SKM-1 treated with dmso at 0.1 percent for 144 hours (cell line): ENCODE measurements around the gene XYLT1.

Source experiments
- DNase-seq: peaks from one replicate; lab custom pipeline; 2025; ENCODE audit not compliant: unreplicated experiment; lab: John Stamatoyannopoulos, UW

XYLT1 gene

DNA sequence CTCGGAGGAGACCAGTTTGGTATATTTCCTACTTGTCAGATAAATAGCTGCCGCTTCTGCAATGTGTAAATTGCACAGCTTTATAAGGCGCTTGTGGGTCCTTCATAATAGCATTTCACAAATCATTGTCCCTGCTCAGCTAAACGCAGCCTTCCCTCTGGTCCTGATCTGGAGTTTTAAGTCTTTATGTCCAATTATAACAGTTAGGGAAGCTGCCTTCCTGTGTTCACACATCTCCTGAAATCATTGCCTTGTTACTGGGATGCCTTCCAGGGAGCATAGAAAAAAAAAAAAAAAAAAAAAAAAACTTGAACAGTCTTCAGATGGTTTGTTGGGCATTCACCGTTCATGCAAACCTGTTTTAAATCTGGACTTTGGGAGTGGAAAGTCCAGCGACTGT is 342.0 kb downstream of the XYLT1 start:
- DNase-seq, result no peak

DNA sequence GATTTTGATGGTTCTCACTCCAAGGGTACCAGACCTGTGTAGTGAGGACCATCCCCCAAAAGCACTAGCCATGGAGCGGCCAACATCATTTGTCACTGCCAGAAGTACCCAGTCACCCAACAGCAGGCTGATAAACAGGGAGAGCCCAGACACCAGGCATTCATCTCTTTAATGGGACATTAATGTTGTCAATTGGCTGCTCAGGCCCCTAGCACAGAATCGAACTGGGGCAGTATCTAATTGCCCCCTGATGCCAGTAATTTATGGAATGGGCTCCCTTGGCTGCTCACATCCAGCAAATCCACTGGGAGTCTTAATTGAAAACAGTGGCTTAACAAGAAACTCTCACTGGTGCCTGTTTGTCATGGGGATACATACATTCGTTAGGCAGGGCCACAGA is 344.6 kb downstream of the XYLT1 start:
- no peak for DNase-seq

DNA sequence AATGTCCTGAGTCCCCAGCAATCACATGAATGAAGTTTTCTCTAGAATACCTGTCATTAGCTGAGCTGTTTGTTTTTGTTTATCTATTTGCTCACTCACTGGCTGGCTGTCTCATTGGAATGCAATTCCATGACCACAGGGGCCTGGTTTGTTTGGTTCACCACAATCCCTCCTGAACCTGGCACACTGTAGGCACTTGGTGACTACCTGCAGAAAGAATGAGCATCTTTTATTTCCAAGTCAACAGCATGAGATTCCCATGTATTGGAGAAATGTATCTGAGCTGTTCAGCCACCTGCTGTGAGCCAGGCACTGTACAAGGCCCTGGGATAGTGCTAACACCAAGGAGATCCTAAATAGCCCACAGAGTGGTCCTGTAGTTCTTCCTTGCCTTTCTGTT is 345.1 kb downstream of the XYLT1 start:
- DNase-seq, result no peak

DNA sequence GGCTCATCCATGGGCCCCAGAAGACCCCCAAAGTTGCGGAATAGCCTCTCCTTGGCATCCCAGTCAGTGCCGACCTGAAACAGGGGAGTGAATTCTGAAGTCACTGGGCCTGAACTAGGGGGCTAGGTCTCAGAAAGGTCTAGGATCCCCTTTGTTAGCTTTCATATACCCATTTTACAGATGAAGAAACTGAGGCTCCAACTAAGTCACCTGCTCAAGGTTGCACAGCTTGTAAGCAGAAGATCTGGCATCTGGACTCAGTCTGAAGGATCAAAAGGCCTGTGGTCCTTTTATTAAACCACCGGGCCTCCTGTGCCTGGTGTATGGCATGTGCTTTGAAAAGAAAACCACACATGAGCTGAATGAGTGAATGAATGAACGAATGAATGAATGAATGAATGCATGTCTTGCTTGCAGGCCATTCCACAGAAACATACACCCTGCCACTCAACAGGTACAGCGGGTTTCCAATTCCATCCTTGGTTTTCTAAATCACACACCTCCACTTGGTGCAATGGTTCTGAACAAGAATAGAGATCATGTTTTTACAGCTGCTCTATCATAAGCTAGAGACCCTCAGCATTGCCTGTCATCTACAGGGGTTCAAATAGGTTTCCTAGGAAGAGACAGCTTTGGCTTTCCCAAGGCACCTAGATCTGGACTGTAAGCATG is 352.7 kb downstream of the XYLT1 start:
- DNase-seq, result no peak

DNA sequence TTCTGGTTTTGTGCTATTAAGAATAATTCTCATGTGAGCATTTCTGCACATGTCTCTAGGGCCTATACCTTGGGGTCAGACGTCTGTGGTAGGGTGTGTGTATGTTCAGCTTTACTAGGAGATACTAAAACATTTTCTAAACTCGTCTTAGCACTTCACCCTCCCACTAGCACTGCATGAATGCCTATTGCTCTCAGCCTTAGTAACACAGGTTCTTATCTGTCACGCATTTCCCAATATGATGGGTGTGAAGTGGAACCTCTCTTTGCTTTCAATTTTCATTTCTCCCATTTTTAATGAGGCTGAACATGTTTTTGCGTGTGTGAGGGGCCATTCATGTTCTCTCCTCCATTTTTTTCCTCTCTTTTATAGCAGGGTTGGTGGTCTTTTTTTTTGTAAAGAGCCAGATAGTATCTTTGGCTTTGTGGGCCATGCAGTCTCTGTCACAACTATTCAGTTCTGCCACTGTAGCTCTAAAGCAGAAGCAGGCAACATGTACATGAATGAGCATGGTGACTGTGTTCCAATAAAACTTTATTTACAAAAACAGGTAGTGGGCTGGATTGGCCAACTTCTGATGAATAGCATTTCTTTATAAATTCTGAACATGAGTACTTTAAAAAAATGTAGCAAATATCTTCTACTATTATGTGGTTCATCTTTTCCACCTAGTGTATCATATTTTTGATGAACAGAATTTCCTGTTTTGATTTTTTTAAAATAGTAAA is 354.0 kb downstream of the XYLT1 start:
- DNase-seq, result no peak

DNA sequence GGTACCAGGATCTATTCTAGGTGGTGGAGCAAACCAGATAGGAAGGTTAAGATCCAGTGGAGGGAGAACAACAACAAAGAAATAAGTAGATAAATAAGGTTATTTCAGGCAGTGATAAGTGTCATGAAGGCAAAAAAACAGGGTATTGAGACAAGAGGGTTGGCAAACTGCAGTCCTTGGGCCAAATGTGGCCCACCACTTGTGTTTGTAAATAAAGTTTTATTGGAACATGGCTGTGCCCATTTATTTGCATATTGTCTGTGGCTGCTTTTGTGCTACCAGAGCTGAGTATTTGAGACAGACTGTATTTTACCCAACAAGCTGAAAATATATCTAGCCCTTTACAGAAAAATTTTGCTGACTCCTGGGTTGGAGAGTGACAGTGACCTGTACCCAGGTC is 361.3 kb downstream of the XYLT1 start:
- no peak for DNase-seq

DNA sequence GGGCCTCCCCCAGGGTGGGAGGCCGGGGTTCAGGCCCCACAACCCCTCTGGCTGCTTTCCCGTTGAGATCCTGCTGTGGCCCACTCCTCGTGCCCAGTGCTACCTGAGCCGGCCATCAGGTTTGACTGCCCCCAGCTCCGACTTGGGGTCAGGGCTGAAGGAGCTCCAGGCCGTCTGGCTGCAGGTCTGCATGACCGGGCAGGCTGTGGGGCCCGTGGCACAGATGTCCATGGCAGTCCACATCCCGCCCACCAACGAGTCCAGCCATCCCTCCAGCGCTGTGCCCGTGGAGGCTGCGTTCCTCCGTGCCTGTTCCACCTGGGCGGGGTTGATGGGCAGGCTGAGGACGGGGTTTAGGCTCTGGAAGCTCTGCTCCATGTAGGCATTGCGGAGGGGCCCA is 362.2 kb downstream of the XYLT1 start:
- DNase-seq, result no peak

DNA sequence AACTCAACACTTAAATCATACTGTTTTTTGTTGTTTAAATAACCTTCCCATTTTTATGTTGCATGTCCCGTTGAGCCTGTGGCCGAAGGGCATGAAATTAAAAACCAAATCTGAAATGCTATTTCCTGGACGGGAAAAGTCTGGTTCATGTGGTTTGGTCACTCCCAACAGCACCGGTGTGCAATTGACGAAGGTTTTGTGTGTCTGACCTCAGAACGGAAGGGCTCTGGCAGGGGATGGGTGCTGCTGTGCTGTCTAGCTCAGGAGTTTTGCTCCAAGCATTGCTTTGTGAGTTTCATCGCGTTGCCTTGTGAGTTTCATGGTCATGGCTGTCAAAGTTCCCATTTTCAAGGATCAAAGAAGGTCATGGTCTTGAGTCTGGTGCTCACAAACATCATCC is 363.3 kb downstream of the XYLT1 start:
- DNase-seq, result no peak

DNA sequence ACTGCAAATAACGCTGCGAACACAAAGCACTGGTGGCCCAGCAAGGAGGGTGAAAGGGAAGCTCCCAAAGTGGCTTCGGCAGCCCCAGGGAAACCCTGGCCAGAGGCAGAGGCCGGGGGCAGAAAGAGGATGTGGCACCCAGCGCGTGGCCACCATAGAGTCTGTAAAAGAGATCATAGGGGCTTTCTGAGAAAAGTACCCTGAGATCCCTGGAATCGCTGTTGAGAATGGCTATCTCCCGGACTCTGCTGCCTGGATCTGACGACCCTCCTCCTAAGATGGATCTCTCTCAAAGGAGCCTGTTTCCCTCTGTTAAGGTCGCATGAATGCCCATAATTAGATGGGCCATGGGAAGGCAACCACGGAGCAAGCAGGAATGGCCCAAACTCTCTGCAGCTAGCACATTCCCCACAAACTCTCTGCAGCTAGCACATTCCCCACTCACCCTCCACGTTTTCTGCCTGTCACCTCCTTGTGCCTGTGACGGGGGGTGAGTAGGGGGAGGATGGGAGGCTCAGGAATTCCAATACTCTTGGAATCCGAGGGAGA is 364.4 kb downstream of the XYLT1 start:
- DNase-seq, result no peak

DNA sequence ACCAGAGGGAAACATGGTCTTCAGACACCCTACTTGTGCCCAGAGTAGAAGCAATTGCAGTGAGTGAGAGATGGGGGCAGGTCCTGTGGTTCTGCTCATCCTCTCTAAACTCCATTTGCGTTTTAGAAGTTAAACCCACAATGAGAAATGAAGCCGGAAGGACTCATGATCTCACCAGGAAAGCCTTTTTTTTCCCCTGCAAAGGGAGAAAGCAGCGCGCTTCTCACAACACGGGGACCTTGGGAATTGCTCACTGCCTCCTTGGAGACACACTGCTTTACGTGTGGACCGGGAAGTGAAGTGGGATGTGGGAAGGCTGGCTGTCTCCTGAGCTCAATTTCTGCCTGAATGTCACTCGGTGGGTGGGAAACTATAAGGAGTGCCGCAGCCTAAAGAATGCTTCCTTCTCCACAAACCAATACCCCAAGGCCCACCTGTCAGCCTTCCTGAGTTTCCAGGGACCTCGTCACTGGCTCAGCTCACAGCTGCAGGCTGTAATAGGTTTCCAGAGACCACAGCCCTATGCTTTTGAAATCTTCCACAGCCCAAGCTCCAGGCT is 365.4 kb downstream of the XYLT1 start:
- DNase-seq, result no peak

DNA sequence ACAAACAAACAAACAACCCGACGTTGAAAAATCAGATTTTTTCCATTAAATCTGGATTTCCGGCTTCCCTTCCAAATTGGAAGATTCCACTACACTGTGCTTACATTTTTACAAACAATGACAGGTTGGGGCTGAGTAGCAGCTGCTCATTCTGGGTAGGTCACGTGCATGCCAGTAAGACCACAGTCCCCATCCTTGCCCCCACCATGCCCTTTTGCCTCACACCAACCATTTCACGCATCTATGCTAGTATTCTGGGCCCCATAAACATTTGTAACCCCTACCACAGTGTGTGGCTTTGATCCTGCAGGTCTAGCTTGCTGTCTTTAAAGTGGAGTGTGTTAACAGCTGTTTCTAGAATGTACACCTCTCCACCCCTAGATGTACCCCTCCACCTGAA is 366.1 kb downstream of the XYLT1 start:
- DNase-seq, result no peak

DNA sequence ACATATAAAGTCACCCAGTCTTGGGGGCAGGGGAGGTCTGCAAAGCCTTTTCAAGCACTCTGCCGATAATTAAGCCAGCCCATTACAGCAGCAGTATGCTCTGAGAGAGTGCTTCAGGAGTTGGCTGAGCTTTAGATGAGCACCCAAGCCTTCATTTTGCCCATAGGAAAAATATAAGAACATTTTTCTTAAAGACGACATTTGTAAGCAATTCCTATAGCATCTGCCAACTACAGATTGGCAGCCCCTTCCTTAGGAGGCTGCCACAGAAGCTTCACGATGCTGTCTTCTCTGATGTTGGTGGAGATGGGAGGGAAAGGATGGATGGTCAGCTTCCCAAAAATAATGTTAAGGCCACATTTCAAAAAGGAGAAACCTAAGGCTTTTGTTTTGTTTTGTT is 367.5 kb downstream of the XYLT1 start:
- DNase-seq, result no peak

DNA sequence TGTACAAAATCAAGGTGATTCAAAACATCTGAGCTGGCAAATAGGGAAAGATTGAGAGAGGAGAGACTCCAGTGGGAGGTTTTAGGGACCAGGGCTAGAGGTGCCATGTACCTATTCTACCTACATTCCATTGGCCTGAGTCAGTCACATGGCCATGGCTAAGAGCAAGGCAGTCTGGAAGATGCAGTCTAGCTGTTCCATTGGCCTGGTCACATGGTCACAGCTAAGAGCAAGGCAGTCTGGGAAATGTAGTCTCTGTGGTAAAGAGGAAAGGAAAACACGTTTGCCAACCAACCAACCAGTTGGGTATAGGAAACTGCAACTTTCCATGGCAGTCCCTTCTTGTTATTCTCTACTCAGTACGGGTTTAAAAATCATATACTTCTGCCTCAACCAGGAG is 369.1 kb downstream of the XYLT1 start:
- DNase-seq, result no peak

DNA sequence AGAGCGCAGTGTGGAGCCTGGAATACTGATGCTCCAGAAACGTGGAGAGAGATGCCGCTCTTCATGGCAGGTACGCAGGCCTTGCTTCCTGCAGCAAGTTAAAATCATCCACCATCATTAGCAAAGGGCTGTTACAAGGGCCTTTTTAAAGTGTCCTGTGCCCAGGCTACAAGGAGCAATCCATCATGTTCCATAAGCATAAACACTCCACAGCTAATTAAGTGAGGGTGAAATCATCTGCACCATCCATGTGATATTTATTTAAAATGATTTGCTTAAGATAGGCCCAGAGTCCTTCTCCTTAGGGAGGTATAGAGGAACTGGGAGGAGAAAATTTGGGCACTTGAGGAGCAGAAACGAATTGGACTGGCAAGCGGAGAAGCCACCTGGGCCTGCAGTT is 372.1 kb downstream of the XYLT1 start:
- no peak for DNase-seq

DNA sequence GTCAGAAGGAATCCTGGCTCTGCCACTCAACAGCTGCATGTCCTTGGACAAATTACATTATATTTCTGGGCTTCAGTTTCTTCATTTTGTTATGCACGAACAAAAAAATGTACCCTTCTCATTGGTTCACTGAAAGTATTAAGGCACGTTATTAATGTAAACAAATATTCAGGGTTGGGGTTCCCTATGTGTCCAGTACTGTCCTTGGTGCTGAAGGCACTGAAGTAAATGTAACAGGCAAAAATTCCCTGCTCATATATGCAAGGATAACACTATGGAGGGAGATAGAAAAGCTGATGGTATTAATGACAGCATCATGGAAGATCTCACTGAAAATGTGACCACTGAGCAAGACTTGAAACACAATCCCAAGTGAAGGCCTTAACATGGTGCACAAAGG is 386.6 kb downstream of the XYLT1 start:
- no peak for DNase-seq

DNA sequence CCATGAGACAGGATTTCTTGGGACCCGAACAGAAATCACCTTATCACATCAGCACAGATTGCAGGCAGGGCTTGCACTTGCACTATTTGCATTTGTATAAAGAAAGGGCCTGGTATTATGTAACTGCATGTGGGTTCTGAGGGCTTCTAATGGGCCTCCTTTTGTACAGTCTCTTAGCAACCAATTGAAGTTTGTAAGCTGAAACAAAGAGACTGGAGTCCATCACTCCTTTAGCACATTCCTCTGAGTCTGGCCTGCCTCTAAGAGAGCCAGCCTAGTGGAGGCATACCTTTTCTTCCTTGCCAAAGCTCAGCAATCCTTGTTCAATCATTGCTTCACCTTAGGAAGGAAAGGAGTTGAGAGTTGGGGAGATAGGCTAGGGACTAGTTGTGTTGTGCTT is 387.1 kb downstream of the XYLT1 start:
- no peak for DNase-seq

DNA sequence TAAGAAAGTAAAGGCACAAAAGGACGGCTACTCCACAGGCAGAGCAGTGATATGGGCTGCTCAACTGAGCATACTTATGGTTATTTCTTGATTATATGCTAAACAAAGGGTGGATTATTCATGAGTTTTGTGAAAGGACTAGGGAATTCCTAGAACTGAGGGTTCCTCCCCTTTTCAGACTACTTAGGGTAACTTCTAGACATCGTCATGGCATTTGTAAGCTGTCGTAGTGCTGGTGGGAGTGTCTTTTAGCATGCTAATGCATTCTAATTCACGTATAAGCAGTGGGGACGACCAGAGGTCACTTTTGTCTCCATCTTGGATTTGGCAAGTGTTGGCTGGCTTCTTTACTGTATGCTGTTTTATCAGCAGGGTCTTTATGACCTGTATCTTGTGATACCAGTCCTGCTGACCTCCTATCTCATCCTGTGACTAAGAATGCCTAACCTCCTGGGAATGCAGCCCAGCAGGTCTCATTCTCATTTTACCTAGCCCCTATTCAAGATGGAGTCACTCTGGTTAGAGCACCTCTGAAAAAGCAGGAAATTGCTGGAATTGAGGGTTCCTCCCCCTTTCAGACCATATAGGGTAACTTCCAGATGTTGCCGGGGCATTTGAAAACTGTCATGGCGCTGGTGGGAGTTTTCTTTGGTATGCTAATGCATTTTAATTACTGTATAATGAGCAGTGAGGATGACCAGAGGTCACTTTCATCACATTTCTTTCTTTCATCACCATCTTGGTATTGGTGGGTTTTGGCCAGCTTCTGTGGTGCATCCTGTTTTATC is 388.5 kb downstream of the XYLT1 start:
- DNase-seq, result no peak

DNA sequence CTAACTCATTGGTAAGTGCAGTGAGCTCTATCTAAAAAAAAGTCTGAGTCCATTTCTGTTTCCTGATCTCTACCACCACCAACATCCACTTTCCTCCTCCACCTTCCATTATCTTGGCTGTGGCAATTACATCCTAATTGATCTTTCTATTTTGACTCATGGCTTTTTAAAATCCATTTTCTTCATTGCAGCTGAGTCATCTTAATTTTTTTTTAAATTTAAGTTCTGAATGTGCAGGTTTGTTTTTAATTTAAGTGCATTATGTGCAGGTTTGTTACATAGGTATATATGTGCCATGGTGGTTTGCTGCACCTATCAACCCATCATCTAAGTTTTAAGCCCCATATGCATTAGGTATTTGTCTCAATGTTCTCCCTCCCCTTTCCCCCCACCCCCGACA is 390.7 kb downstream of the XYLT1 start:
- DNase-seq, result no peak

DNA sequence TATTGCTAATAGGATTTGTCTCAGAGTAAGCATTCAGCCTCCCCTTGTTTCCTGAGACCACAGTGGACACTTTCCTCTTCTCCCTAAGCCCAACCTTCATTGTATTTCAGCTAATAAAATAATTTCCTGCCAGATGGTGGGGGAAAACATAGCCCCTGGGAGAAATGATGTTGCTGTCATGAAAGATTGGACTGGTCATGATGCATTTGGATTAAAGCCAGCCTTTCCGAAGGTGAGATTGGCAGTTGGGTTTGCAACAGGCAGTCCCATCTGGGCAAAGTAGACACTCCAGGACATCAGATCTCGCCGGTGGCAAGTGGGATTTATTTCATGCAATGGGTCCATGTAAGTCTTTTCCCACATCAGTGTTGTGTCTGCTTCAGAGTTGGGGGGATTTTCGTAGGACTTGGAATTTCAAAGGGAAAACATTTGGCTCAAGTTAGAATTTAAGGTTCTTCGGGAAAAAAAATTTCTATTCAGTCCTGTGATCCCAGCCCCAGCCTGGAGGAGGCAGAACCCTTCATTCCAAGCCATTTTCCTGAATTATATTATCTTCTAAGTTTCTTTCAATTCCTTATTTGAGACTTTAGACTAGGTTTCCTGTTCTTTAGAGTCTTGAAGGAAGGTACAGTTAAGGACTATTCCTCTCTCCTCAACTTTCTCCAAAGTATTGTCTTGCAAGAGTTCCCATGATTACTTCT is 391.7 kb downstream of the XYLT1 start:
- no peak for DNase-seq

DNA sequence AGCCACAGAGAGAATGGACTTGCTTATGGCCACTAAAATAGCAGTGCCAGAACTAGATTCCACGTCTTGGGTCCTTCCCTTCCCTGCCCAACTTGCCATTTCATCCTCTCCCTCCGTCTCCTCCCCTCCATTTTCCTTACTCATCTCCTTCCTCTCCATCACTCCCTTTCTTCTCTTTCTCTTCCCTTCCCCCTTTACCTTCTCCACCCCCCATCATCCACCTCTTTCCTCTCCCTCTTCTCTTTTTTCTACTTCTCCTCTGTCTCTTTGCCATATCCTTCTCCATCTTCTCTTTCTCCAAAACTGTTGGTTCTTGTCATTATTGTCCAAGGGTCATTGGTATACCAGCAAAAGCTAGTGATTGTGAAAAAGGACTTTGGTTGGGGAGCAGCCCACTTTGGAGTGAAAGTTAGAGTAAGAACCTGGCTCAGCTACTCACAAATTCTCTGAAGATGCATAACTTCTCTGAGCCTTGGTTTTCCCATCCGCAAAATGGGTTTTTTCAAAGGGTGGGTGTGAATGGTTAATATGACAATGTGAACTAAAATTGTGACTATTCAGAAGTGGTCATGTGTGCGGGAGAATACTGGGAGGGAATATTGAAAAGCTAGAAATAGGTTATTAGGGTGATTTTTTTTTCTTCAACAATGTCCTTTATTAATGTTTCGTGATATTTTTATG is 393.8 kb downstream of the XYLT1 start:
- DNase-seq, result no peak
